ENCODE results near the gene STMN3.

STMN3 gene

GRCh38 chr20:63595416-63596127 lies 57.7 kb downstream of the STMN3 start:
- Mint-ChIP-seq H3K36me3 (ENCODE audit: low read depth) (peaks cover 36% of the 10 kb centered on the region), H3K4me1 (ENCODE audit: low read depth) (no peaks in the 10 kb centered on the region), H3K4me3 (no peak overlapping the region), H3K9me3 (no peaks in the 10 kb centered on the region), H3K27ac (no peak overlapping the region), H3K27me3 (ENCODE audit: low read depth) (no peaks in the 10 kb centered on the region)

- peaks cover 38% of the 10 kb centered on the region for H3K36me3 Mint-ChIP-seq (ENCODE audit: low read depth)
- H3K4me3 Mint-ChIP-seq = no peak overlapping the region
- no peaks in the 10 kb centered on the region for H3K9me3 Mint-ChIP-seq
- no peaks in the 10 kb centered on the region for H3K4me1 Mint-ChIP-seq (ENCODE audit: low read depth)
- no peak overlapping the region for H3K27ac Mint-ChIP-seq
- no peaks in the 10 kb centered on the region for H3K27me3 Mint-ChIP-seq (ENCODE audit: low read depth)
Observed at GRCh38 chr20:63594043-63594561, 59.1 kb downstream of the STMN3 start.

- peaks cover 36% of the 10 kb centered on the region for H3K36me3 Mint-ChIP-seq (ENCODE audit: low read depth)
- no peaks in the 10 kb centered on the region for H3K4me1 Mint-ChIP-seq (ENCODE audit: low read depth)
- H3K27ac Mint-ChIP-seq = no peak overlapping the region
- H3K4me3 Mint-ChIP-seq = no peak overlapping the region
- no peaks in the 10 kb centered on the region for H3K9me3 Mint-ChIP-seq
- no peaks in the 10 kb centered on the region for H3K27me3 Mint-ChIP-seq (ENCODE audit: low read depth)
Observed at GRCh38 chr20:63592661-63593060, 60.6 kb downstream of the STMN3 start.

- no peak overlapping the region for H3K4me3 Mint-ChIP-seq
- H3K36me3 Mint-ChIP-seq (ENCODE audit: low read depth) = peaks cover 33% of the 10 kb centered on the region
- no peaks in the 10 kb centered on the region for H3K9me3 Mint-ChIP-seq
- no peak overlapping the region for H3K27ac Mint-ChIP-seq
- H3K4me1 Mint-ChIP-seq (ENCODE audit: low read depth) = no peaks in the 10 kb centered on the region
- no peaks in the 10 kb centered on the region for H3K27me3 Mint-ChIP-seq (ENCODE audit: low read depth)
Observed at GRCh38 chr20:63591786-63592355, 61.4 kb downstream of the STMN3 start.

- Mint-ChIP-seq H3K27me3 (ENCODE audit: low read depth) (no peaks in the 10 kb centered on the region), H3K27ac (no peak overlapping the region), H3K4me3 (no peak overlapping the region), H3K4me1 (ENCODE audit: low read depth) (no peaks in the 10 kb centered on the region), H3K9me3 (no peaks in the 10 kb centered on the region), H3K36me3 (ENCODE audit: low read depth) (peaks cover 33% of the 10 kb centered on the region)
Observed at GRCh38 chr20:63591147-63591533, 62.1 kb downstream of the STMN3 start.

GRCh38 chr20:63590218-63591146 lies 62.7 kb downstream of the STMN3 start:
- H3K4me1 Mint-ChIP-seq (ENCODE audit: low read depth) = no peaks in the 10 kb centered on the region
- peaks cover 32% of the 10 kb centered on the region for H3K36me3 Mint-ChIP-seq (ENCODE audit: low read depth)
- H3K4me3 Mint-ChIP-seq = no peak overlapping the region
- no peaks in the 10 kb centered on the region for H3K9me3 Mint-ChIP-seq
- no peaks in the 10 kb centered on the region for H3K27me3 Mint-ChIP-seq (ENCODE audit: low read depth)
- no peak overlapping the region for H3K27ac Mint-ChIP-seq

Data from T-helper 1 cell treated with Interleukin-12 subunit alpha and Interleukin-12 subunit beta and Interleukin-4 antibody, amounts not matched to agents 30 μg/mL and 1 μg/mL, for 36 hours (primary cell).